HG03066 (cell line): ENCODE data around the gene PGR.

Experiments
- ATAC-seq: cut with Tn5 transposase; IDR thresholded peaks from one replicate; pipeline ENCODE4 v1.9.1; 2021; ENCODE audit warnings: low read depth; ENCODE audit not compliant: unreplicated experiment

PGR gene

GRCh38 chr11:101129203-101129943 lies at the start of gene PGR:
TSS of gene PGR (minus strand) at chr11:101129813. CDS start at chr11:101129070, 743 bp downstream.
- ATAC-seq = no peak

- ATAC-seq = no peak
Observed at GRCh38 chr11:101176381-101176780, 46.8 kb upstream of the PGR start.

- no peak for ATAC-seq
Observed at GRCh38 chr11:101169944-101170343, 40.3 kb upstream of the PGR start.

- ATAC-seq = no peak
Observed at GRCh38 chr11:101166038-101166437, 36.4 kb upstream of the PGR start.

- no peak for ATAC-seq
Observed at GRCh38 chr11:101158119-101158518, 28.5 kb upstream of the PGR start.

GRCh38 chr11:101138245-101138930 lies 8.8 kb upstream of the PGR start:
- no peak for ATAC-seq

GRCh38 chr11:101133190-101133589 lies 3.6 kb upstream of the PGR start:
- no peak for ATAC-seq

GRCh38 chr11:101128571-101129202 lies 926 bp downstream of the PGR start:
- ATAC-seq = no peak

GRCh38 chr11:101127699-101128570 lies 1.7 kb downstream of the PGR start:
- no peak for ATAC-seq

- ATAC-seq = no peak
Observed at GRCh38 chr11:101127197-101127698, 2.4 kb downstream of the PGR start.

GRCh38 chr11:101126551-101127196 lies 2.9 kb downstream of the PGR start:
- no peak for ATAC-seq

- ATAC-seq = no peak
Observed at GRCh38 chr11:101115671-101116160, 13.9 kb downstream of the PGR start.

- ATAC-seq = no peak
Observed at GRCh38 chr11:101113540-101113939, 16.1 kb downstream of the PGR start.

- no peak for ATAC-seq
Observed at GRCh38 chr11:101104716-101105115, 24.9 kb downstream of the PGR start.

- ATAC-seq = no peak
Observed at GRCh38 chr11:101103433-101103832, 26.2 kb downstream of the PGR start.

- ATAC-seq = no peak
Observed at GRCh38 chr11:101100601-101101000, 29.0 kb downstream of the PGR start.

GRCh38 chr11:101096036-101096704 lies 33.4 kb downstream of the PGR start:
- no peak for ATAC-seq

GRCh38 chr11:101091781-101092180 lies 37.8 kb downstream of the PGR start:
- ATAC-seq = no peak

GRCh38 chr11:101090679-101091270 lies 38.8 kb downstream of the PGR start:
- ATAC-seq = no peak
